Measurements from ENCODE around the gene GSX1.
"Not testable (repeated sequence)": the region's sequence is repeated elsewhere in the genome, so short reads cannot be mapped to it uniquely, and the experiment has no call there.

Gene GSX1

DNA sequence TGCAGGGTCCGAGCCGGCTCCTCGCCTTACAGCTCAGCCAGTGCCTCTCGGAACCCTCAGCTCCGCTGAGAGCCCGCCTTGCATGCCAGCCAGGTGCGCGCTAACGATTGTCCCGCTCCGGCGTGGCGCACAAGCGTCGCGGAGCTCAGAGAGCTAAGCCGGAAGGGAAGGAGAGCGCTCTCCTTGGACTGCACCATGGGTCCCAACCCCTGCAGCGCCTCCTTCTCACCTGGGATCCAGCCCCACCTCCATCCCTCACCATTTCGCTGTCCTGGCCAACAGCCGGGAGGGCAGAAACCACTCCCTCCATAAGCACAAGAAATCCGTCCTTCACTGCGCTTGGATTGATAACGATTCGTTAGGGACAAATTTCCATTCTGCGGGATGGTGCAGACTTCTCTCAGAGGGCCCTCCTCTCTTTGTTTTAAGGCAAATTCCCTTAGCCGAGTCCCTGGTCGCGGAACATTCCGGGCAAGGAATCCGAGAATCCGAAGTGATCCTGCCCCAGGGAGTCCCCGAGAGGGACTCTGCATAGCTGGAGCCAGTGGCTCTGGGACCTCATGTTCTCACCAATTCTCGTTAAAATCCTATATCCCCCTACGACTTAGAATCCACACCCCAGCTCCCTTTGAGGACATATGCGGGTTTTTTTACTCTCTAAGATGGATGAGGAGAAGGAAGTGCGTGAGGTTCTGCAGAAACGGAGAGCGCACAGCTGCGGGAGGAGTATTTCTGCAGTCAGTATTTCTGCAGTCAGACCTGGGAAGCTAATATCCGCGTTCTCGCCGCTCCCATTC is 2.8 kb downstream of the GSX1 start:
- DNase-seq (ENCODE audit: low read depth), result no peak

DNA sequence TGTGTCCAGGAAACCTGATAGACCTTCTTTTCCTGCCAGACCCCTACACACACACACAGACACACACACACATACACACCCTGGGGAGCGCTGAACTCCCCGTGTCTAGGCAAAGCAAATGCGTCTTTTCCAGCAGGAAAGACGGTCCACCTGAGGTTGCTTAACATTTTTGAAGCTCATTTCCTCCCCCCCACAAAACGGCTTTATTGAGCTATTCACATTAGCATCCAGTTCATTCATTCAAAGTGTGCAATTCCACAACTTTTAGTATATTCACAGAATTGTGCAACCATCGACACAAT is 3.4 kb downstream of the GSX1 start:
- DNase-seq (ENCODE audit: low read depth), result no peak

DNA sequence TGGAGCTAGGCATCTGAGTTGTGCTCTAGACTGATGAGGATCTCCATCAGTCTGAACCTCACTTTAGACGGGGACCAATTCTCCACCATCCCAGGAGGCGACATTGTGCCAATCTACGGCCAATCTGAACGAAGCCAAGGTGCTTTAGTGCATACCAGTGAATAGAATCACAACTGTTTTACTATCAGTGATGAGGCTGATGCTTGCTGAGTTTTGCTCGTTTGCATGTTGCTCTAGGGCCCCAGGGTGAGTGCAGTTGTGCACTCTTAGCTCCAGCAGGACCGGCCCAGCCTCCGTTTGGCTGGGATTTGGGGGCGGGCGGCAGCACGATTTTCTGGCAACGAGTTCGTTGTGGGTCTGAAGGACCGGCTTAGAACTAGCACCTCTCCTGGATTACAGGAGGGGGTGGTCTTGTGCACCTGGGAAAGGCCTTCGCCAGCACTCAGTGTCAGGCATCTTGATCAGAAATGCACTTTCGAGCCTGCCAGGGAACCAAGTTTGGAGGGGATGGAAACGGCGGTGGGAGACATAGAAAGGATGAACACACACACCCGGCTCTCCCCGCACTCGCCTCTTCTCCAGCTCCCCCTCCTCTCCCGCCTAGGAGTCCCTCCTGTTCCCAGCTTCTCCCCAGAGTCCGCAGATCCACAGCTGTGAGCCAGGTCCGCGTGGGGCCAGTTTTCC is 4.4 kb downstream of the GSX1 start:
- no peak for DNase-seq (ENCODE audit: low read depth)

DNA sequence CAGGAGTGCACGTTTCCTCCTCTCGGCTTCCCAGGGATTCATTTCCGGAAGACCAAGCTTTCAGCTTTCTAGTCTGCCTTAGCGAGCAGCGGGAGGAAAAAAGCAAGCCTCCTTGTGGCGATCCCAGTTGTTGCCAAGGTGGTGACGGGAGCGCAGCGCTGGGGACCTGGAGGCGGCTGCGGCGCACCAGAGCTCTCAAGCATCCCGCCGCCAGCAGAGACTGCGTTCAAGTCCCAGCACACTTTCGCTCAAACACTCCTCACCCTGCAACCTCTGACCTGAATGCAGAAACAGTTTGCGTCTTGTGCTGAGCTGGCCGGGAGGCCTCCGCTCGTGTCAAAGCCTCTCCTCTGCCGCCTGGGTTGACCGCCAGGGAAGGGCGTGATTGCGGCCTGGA is 4.9 kb downstream of the GSX1 start:
- no peak for DNase-seq (ENCODE audit: low read depth)

DNA sequence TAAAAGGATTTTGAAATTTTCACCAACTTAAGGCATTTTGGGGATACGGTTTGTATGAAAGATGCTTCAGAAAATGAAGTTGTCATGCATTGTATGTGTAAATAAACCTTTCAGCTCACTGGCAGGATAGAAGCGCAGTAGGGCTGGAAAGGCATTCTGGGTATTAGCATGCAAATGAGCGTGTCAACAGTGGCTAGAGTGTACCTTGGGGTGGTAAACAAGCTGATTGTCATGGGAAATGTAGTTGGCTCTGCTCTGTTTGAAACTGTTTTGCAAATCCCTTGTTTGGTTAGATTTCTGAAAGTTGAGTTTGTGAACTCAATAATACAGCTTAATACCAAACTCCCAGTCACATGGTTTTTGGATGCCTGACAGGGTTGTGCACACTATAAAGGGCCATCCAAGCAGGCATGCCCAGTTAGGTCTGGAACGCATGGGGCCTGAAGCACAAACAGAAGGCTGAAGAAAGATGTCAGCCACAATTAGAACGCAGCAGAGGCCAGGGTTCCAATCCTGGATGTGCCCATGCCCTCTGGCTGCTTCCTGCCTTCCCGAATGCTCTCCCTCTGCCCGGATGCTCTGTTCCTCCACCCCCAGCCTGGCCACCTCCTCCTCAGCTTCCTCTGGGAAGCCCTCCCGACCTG is 14.6 kb downstream of the GSX1 start:
- DNase-seq (ENCODE audit: low read depth), result no peak

DNA sequence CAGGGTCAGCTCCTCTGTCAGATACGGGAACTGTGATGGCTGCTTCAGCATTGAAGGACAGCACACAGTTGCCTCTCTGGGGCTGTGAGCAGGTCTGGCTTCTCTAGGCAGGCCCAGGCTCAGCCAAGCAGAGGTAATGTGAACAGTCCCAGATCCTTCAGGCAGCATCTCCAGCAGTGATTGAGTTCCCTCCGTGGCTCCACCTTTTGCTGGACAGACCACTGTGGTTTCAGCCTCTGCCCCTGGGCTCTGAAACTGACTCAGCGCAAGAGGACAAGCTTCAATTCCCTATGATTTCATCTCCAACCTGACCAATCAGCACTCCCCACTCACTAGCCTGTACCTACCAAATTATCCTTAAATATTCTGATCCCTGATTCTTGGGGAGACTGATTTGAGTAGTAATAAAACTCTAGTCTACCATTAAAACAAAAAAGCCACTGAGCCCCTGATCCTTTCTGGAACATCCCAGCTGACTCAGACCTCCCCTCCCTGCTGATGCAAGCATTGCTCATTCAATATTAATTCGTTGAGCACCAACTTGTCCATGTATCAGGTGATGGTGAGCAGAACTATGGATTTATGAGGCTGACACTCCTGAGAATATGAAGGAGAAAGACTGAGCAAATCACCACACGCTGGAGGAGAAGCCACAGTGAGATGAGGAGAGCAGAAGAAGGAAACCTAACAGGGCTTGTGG is 16.7 kb downstream of the GSX1 start:
- DNase-seq (ENCODE audit: low read depth), result no peak

DNA sequence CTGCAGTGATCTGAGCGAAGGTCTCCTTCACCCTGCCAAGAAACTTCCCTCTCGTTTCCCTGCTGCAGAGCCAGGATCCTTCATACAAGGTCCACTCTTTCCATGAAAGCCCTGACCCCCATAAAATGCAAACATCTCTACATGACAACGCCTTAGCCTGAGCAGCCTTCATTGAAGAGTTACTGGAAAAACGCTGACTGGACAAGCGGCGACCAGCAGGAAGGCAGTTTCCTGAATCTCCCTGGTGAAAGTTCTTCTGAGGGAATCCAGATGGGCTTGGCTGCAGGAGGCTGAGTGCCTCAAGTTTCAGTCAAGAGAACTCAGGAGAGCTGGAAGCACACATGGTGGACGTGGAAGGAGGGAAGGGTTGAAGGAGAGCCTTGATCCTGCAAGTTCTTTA is 17.7 kb downstream of the GSX1 start:
- no peak for DNase-seq (ENCODE audit: low read depth)

DNA sequence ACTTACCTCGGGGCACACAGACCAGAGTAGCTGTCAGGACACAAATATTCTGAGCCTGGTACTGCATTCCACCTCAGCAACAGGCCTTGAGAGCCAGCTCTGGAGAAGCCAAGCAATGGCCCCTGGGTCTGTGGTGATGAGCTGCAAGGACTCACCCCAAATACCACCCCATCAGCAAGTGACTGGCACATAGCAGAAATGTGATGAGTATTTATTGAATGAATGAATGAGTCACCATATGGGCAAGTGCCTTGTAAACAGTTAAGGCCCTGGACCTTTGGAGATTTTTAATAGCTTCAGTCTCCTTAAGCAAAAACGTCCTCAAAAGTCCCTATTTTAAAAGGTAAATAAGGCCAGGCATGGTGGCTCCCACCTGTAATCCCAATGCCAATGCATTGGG is 18.2 kb downstream of the GSX1 start:
- no peak for DNase-seq (ENCODE audit: low read depth)

DNA sequence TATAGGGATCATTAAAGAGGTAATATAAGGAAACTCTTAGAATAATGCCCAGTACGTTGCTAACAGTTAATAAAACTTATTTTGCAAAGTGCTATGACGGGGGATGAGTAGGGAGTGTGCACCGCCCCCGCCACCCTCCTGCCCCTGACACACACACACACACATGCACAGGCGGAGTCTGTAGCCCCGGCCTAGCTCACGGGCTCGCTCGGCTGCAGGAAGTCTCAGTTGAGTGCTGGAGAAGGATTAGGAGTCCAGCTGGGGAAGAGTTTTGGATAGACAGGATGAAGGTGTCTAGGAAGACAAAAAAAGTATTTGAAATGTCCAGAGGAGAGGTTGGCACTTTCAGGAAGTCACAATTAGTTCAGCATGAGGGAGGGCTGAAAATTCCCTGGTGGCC is 21.5 kb downstream of the GSX1 start:
- no peak for DNase-seq (ENCODE audit: low read depth)

DNA sequence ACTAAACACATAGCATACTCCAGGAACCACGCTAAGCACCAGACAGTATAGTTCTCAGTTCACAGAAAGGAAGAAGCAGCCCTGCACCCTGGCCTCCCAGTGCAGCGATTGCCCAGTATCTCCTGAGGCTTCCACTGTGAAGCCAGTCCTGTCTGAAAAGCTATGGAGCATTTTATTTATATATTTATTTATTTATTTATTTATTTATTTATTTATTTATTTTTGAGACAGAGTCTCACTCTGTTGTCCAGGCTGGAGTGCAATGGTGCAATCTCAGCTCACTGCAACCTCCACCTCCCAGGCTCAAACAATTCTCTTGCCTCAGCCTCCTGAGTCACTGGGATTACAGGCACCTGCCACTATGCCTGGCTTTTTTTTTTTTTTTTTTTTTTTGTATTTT is 25.5 kb downstream of the GSX1 start:
- not testable (repeated sequence) for DNase-seq (ENCODE audit: low read depth)

DNA sequence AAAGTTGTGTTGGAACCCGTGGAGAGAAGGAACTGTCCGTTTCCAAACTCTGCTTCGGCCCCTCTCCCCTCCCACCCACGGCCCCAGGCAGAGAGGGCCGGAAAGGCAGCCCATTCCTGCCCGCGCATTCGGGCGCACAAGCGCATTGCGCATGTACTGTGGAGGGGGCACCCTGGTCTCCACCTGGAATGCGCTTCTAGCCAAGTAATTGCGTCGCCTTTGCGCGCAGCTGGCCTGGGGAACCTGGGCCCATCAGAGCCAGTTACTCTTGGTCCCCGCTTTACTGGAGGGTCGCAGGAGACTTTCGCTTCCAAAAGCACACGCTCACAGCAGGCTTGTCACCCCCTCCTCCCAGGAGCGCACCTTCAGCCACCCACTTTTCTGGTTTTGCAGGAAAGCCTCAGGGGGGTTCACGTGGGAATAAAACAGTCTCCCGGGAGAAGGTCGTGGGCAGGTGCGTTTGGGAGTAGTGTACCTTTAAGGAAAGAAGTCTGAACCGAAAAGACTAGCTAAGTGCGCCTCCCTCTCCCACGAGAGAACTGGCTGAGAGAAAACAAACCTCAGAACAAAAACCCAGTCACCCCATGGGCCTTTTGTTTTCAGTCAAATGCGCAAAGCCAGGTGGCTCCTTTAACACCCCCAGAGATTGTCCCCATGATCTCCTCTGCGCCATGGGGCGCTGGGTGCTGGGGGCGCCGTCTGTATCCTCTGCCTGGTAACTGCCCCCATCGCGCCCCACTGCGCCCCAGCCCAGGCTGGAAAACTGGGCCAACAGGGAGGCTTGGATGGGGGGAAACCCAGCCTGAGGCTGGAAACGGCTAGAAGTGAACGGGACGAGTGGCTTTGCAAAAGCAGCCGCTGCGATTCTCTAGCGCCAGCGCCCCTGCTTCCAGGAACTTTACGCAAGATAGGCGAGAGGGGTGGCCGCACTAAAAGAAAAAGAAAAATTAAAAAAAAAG is 28.5 kb downstream of the GSX1 start:
- DNase-seq (ENCODE audit: low read depth), result no peak

DNA sequence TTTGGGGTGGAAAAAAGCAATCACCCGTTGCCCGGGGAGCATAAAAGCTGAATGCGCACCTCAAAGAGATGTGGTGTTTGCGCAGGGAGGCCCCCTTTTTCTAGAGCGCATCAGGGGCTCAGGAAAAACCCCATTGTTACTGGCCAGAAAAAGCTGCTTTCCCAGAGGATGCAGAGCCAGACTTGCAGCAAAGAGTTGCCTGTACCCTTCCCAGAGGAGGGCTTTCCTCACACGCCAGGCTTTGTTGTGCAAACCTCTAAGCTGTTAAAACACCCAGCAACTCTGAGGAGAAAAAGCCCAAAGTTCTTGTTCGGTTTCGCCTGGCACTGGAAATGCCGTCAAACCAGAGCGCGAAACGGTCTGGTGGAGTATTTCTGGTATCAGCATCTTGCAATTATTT is 29.3 kb downstream of the GSX1 start:
- no peak for DNase-seq (ENCODE audit: low read depth)

DNA sequence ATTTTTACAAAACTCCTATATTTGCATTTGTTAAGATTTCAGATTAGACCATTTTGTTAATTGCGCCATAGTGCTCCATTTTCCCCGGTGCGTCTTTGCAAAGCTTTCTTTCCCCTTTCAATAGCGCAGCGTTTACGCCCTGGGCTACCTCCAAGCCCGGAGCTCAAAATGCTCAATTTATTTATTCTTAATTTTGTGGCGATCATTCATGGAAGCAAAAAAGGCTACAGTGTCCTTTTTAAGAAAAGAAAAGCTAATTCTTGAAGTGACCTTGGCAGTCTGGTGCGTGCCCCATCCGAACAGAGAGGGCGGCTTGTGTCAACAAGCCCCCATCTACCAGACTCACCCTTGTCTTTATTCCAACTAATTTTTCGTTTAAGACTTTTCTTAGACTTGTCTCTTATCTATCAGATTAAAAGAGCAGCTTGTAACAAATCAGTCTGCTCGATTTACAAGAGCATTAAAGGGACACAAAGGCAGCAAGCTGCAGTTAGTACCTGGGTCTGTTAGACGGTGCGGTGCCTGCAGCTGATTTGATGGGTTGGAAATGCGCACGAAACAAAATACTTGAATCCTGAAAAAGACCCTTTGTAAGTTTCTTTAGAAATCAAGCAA is 30.1 kb downstream of the GSX1 start:
- no peak for DNase-seq (ENCODE audit: low read depth)

DNA sequence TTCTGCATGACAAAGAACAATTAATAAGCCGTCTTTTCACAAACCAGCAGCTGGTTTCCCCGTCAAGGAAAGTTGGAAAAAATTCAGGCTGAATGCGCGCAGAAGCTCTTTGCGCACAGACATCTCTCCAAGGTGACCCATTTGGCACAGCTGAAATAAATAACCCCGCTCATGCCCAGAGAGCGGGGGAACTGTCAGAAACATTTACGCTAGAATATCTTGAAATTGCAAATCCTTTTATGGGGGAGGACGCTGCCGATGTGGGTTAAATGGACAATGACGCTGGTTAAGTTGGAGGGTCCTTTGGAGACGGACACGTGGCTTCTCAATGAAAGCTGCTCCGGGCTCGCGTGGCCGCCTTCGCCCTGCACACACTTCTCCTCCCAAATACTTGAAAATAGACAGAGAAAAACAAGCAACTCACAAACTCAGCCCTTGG is 30.6 kb downstream of the GSX1 start:
- no peak for DNase-seq (ENCODE audit: low read depth)

DNA sequence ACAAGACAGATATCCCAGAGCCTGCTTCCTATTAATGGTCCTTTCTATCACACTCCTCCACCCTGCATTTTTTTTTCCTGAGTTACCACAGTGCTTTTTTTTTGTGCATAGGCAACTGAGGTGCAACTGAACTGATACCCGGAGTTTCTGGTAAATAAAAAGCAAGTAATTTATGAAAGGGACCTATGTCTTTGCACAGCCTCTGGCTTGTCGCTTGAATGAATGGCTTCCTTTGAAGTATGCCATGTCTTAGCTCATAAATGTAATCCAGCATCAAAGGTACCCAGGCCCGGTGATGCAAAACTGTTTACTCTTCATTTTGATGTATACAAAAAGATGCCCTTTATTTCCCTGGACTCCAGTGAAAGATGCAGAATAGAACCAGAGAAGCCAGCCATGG is 31.8 kb downstream of the GSX1 start:
- DNase-seq (ENCODE audit: low read depth), result no peak

DNA sequence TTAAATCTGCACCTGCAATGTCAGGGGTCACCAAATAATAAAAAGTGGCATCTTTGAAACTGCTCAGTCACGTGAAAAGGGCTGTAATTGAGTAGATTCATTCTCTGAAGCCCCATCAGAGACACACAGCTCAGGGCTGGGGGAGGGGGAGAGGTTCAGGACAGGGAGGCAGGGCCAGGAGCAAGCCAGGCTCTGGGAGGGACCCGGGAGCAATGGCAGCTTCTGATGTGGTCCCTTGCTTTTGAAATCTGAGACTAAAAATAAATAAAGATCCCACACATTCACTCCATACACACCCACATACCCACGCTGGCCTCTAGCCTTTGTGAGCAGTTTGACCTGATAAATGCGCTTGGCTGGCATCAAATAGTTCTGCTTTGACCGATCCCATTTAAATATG is 32.8 kb downstream of the GSX1 start:
- no peak for DNase-seq (ENCODE audit: low read depth)

DNA sequence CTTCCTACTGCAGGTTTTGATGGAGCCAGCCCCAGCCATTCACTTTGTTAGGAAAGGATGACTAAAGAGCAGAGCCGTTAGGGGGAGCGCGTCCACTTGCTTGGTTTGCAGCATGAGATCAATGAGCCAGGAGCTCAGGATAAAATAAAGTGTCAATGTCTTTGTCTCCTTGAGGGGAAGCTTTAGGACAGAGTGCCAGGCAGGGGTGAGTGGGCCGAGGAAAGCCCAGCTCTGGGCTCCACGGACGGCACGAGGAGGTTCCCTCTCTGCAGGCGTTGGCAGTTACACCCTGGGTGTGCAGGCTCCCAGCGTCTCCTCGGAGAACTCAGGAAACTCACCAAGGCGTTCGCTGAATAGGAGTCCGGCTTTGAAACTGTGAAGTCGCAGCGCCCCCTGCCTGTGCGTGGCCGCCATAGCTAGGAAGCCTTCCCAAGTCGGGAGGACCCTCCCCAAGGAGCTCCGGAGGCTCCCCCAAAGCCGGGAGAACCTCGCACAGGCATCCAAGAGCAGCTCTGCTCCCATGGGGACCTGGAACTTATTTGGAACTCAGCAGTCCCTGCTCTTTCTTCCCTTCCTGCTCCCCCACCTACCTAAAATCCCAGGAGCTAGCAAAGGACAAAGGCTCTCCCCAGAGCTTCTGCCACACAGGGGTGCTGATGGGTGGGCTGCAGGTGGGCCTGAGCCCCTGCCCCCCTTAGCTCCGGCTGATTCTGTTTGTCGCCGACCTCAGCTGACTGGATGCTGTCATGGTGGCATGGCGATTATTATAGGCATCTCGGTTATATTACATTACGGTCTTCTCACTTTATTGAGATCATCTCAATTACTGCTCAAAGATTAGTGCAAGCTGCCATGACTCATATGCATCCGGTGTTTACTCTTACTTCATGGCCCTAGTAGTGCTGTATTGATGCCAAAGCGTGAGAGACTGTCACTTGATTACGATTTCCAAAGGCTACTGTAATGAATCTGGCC is 34.4 kb downstream of the GSX1 start:
- peak; percentile 46 for DNase-seq (ENCODE audit: low read depth)

DNA sequence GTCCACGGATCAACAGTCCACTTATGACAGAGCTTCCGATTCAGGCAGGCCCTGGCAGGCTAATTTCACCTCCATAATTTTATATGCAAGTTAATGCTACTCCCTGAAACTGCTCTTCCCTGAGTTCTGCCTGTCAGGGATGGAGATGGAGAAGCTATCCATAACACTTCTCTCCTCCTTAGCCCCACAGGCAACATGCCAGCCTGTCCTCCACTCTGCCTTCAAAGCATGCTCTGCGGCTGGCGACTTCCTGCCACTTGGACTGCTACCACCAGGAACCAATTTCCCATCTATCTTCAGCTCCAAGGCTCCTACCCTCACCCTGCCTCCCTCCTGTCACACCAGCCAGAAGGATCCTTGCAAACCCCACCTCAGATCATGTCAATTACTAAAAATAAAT is 35.4 kb downstream of the GSX1 start:
- DNase-seq (ENCODE audit: low read depth), result no peak

DNA sequence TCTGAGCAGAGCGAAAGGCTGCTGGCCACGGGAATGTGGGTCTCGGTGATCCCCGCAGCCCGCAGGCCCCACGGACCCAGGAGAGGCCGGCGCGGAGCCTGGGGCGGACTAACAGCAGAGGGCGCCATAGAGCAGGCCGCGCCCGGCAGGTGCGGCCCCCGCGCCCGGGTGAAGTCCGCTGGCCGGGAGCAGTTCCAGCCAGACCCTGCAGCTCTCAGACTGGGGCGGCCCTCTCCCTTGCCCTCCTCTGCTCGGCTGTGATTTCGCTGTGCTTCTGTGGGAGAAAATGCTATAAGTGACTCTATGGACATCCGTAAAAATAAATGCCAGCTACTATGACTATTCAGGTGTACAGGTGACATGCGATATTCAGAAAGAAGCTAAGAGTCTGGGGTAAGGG is 37.7 kb downstream of the GSX1 start:
- DNase-seq (ENCODE audit: low read depth), result peak; percentile 26

DNA sequence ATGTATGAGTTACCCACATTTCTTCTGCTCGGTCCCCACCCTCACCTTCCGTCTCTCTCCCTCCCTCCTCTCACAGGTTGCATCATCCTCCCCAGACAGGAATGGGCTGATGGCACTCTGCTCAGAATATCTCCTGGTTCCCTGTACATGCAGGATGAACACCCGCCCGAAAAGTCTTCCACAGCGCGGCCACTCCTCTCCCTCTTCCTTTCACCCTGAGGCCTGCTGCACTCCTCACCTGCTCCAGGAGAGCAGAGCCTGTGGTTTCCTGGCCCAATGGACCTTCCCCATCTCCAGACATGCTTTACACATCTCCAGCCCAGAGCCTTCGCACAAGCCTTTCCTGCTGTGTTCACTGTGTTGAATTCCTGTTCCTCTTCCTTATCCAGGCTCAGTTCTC is 40.9 kb downstream of the GSX1 start:
- DNase-seq (ENCODE audit: low read depth), result no peak

Measured in T follicular helper cell (primary cell).